Measurements from ENCODE around the gene OTOF.

DNA sequence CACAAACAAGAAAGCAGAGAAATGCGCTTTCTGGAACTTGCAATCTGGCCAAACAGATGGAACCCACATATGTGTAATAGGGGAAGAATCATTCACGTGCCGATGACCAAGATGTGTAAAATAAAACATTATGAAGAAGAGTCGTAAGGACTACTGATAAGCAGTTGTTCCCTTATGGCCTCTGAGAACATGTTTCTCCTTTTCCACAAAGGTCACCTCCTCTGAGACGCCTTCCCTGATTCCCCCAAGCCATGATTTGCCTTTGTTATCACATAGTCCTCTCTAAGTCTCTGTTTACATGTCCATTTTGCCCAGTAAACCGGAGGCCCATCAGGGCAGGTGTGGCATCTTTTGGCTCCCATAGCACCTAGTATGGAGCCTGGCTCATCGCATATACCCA lies 8.0 kb downstream of the OTOF start:
- no peak for TF ChIP-seq CTCF (conservative IDR thresholded peaks at IDR 0.05 in 1 of 2, IDR thresholded peaks at IDR 0.05 in 1 of 2; ENCODE audit: low read depth in 1 of 2, low read length in 2 of 2)
- no peak for TF ChIP-seq EZH2 (IDR thresholded peaks at IDR 0.05; ENCODE audit: low read length, missing control alignments)
